LNCAP (cell line): ENCODE data around the gene SP140L.

ENCODE experiments used
- TF ChIP-seq, protein P1 (sequence below): fragments of 450-650 bp; IDR thresholded peaks from 2 replicates; pipeline ENCODE4 v1.5.1; 2017; ENCODE audit warnings: mild to moderate bottlenecking

The SP140L gene

DNA sequence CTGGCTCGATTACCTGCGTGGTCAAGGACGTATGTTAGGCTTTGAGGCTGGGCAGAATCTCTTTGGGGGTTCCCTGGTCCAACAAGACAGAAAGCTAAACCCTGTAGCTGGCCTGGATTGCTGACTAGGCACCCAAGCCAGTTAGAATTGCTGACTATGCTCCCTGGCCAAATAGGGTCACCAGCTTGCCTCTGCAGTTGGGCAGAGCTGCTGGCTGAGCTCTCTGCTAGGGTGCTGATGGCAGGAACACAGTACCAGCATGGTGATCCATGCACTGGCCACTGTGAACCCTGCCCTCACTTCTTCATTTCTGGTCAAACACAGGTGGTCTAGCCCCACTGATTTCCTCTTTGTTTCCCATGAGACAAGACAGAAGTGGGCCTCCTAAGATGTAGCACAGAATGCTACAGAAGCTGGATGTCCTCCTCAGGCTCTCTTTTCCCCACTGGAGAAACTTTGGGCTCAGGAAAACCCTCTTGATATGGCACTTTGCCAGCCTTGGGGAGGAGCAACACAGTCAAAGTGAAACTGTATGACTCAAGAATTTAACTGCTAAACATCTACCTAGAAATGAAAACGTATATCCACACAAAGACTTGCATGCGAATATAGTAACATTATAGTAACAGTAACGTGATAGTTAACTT, 20.8 kb downstream of the SP140L start:
- TF ChIP-seq, protein P1, sequence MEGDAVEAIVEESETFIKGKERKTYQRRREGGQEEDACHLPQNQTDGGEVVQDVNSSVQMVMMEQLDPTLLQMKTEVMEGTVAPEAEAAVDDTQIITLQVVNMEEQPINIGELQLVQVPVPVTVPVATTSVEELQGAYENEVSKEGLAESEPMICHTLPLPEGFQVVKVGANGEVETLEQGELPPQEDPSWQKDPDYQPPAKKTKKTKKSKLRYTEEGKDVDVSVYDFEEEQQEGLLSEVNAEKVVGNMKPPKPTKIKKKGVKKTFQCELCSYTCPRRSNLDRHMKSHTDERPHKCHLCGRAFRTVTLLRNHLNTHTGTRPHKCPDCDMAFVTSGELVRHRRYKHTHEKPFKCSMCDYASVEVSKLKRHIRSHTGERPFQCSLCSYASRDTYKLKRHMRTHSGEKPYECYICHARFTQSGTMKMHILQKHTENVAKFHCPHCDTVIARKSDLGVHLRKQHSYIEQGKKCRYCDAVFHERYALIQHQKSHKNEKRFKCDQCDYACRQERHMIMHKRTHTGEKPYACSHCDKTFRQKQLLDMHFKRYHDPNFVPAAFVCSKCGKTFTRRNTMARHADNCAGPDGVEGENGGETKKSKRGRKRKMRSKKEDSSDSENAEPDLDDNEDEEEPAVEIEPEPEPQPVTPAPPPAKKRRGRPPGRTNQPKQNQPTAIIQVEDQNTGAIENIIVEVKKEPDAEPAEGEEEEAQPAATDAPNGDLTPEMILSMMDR: no peak

DNA sequence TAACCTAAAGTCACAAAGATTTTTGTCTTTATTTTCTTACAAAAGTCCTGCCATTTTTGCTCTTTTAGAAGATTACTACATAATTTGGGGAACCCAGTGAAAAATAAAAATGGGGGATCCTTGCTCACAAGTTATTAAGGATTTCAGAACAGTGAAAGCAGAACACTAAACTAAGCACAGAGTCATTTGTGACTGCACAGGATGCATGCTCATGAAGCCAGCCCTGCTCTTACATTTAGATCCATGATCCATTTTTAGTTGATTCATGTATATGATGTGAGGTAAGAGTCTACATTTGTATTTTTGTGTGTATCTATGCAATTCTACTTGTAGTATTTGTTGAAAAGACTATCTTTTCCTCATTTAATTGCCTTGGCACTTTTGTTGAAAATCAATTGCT, 21.8 kb downstream of the SP140L start:
- TF ChIP-seq, protein P1: no peak

DNA sequence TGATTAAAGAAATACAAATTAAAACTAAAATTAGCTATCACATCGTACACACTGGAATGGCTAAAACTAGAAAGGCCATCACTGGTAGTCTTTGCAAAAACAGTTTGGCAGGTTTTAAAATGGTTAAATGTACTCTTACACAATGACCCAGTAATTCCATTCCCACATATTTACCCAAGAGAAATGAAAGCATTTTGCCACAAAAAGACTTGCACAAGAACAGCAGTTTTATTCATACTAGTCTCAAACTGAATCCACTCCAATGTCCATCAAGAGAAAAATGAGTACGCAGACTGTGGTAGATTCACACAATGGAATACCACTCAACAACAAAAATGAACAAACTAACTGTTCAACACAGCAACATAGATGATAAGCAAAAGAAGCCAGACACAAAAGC, 29.1 kb downstream of the SP140L start:
- TF ChIP-seq, protein P1: no peak

DNA sequence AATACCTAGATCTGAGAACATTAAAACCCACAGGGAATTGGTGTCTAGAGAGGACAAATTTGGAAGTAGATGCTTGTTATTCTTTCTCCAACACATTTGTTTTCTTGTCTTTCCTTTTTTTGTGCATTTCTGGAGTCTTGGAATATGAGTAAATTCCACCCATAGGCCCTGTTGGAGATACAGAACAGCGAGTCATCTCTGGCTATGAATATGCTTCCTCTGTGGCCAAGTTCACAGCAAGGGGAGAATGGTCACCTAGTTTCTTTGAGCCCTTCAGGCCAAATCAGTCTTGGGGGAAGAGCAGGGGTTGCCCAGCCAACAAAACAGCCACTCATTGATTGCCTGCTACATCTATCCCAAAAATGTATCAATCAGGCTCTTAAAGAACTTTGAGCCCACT, 31.3 kb downstream of the SP140L start:
- TF ChIP-seq, protein P1: no peak

DNA sequence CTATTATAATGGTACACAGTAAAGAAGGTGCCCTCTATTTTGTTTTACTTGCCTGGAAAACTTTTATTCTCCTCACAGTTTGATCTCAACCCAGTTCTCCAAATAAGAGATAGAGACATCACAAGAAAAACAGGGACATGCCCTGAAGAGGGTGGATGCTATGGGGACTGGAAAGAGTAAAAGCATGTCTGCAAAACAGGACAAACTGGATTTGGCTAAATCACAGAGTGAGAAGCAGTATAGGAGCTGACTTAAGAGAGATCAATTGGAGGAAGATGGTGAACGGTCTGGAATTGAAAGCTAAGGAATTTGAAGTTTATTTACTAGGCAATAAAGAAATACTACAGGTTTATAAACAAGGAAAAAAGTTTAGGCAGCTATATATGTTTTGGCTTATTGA, 33.0 kb downstream of the SP140L start:
- TF ChIP-seq, protein P1: no peak

DNA sequence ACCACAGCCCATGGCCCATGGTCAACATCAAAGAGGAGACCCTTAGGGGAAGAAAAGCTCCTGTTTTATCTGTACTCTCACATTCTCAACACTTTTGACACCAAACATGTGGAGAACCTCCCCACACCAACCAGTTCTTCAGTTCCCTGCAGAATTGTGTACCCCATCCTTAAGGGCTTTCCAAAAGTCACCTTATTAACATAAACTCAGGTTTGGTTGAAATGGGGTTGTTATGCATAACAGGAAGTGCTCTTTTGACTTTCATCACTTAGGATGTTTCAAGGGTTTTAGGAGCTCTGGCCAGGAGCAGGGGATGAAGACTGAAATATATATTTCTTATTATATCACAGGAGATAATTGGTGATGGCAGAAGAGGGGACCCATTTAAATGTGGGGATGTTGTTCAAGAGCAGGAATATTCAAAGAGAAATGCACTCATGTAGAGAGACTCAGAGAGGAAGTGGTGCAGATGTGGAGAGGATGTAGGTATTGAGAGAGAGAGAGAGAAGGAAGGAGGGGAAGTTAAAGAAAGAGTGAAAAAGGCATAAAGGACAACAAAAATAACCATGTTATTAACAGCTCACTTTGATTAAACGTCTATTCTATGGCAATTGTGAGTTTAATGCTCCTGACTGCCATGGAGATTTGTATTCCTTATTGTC, 35.2 kb downstream of the SP140L start:
- TF ChIP-seq, protein P1: no peak

DNA sequence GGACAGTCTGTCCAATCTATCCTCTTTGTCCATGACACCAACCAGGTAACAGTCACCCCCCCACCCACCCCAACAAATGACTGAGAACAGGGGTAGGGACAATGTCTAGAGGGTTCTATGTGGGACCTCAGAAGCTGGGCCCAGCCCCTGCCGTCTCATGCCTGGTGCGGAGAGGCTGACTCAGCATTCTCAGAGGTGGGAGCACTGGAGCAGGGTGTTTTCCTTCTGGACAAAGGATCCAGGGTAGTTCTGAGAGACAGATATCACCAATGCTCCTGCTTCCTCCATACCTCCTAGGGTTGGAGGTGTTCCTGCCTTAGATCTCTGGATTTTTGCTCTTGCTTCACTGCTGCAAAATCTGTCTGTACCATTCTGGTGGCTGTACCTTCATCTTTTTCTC, 55.1 kb downstream of the SP140L start:
- TF ChIP-seq, protein P1: no peak
